Muscle of leg (tissue), 11 donors: ENCODE measurements around the gene SRBD1. TPM values are rescaled to one million over a fixed set of nuclear protein-coding genes. Genes with fewer than 3 reads are reported as not detected.
A peak's percentile ranks its signal among the peaks of the same experiment; 100 is the strongest.

Experiments used
- DNase-seq: peaks from one replicate; pipeline ENCODE4 v3.0.0; 2013
- H3K27ac ChIP-seq: one replicate; pipeline ENCODE4 v1.5.1; 2013; ENCODE audit warnings: mild to moderate bottlenecking, low read length, control low read depth
- H3K27me3 ChIP-seq: one replicate; pipeline ENCODE4 v1.6.1; 2013; ENCODE audit warnings: low read length; ENCODE audit not compliant: control insufficient read depth, insufficient read depth
- H3K36me3 ChIP-seq: one replicate; pipeline ENCODE4 v1.6.1; 2013; ENCODE audit warnings: low read length; ENCODE audit not compliant: control insufficient read depth, insufficient read depth
- H3K4me1 ChIP-seq: one replicate; pipeline ENCODE4 v1.6.1; 2013; ENCODE audit warnings: low read length; ENCODE audit not compliant: control insufficient read depth, insufficient read depth
- H3K4me3 ChIP-seq: one replicate; pipeline ENCODE4 v1.5.1; 2013; ENCODE audit warnings: low read length, control low read depth
- H3K9me3 ChIP-seq: replicated peaks from 2 replicates; pipeline ENCODE4 v1.6.1; 2013; ENCODE audit warnings: low read depth, low read length; ENCODE audit not compliant: control insufficient read depth
- WGBS: methylation state at CpG from one replicate; pipeline ENCODE4 v1.1.5; 2013; ENCODE audit warnings: missing lambda C conversion rate; ENCODE audit not compliant: insufficient coverage; 5-methylcytosine and 5-hydroxymethylcytosine counted together
- polyA plus RNA-seq, 8 donors: library from polyadenylated mRNA; unstranded; fragments of 120-200 nt; gene quantifications; one replicate each; pipeline versions ENCODE4 v1.2.1 to v1.2.3, GENCODE V29; 2013; ENCODE audit warnings: inconsistent platforms in 1 of 8, low replicate concordance in 1 of 8; ENCODE audit not compliant: insufficient read length in 8 of 8, insufficient read depth in 1 of 8
- total RNA-seq: library from RNA; stranded (reverse); fragments of 120-200 nt; gene quantifications from one replicate; pipeline ENCODE4 v1.2.4, GENCODE V29; 2013

SRBD1 gene
- total and polyA plus RNA-seq, 9 donors, result 8.5 to 18.8 (median 11.3) TPM

DNA sequence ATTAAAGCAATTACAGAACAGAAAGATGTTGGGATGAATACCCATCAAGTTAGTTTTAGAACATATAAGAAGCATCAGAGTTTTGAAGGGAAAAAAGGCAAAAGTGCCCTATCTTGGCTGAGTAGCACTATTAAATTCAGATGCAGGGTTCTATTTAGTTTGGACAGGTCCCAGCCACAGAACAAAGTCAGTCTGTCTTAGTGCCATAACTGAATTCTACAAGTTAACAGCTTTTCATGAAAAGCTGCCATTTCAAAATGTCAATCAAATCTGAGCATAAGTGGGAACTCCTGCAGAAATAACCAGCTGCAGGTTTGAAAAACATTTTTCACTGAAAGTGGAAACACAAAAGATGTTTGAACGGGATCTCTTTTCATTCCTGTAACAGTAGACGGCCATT, 160.4 kb downstream of the SRBD1 start:
- H3K27ac ChIP-seq, result no peak overlapping the region

GRCh38 chr2:45448217-45448616, 162.8 kb downstream of the SRBD1 start:
- H3K36me3 ChIP-seq, result no peaks in the 10 kb centered on the region
- no peaks in the 10 kb centered on the region for H3K9me3 ChIP-seq
- no peak overlapping the region for H3K27ac ChIP-seq
- H3K4me3 ChIP-seq, result no peak overlapping the region
- H3K4me1 ChIP-seq, result no peaks in the 10 kb centered on the region
- no peak for DNase-seq
- WGBS, result no CpG with 5 or more reads among the region's 3 CpGs
- no peaks in the 10 kb centered on the region for H3K27me3 ChIP-seq

More for the DNA sequence above, 160.4 kb downstream of the SRBD1 start:
- H3K4me1 ChIP-seq, result no peaks in the 10 kb centered on the region
- H3K9me3 ChIP-seq, result no peaks in the 10 kb centered on the region
- no peak overlapping the region for H3K4me3 ChIP-seq
- no CpG with 5 or more reads among the region's 2 CpGs for WGBS
- DNase-seq, result no peak
- H3K36me3 ChIP-seq, result no peaks in the 10 kb centered on the region
- no peaks in the 10 kb centered on the region for H3K27me3 ChIP-seq

DNA sequence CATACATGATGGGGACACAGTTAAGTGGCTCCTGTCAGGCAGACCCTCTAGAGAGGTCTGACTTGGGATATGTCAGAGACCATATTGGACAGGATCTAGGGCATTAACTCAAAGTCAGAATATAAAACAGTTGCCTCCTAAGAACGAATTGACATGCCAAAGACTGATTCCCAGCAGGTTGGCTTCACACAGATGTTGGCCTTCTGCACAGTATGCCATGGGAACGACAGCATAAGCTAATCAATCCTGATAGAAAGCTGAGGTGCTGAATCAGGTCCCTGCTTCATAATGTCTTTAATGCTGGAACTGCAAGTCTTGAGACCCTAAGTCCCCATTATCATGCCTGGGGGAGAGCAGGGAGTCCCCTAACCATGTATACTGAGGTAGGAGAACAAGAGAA, 165.1 kb downstream of the SRBD1 start:
- Histone ChIP-seq H3K4me1 (no peaks in the 10 kb centered on the region), H3K36me3 (no peaks in the 10 kb centered on the region), H3K27me3 (no peaks in the 10 kb centered on the region), H3K27ac (no peak overlapping the region), H3K4me3 (no peak overlapping the region), H3K9me3 (no peaks in the 10 kb centered on the region)
- no peak for DNase-seq
- WGBS, result 28% methylated on average over 2 of the region's 2 CpGs

- Histone ChIP-seq H3K4me3 (no peak overlapping the region), H3K27me3 (no peaks in the 10 kb centered on the region), H3K4me1 (no peaks in the 10 kb centered on the region), H3K9me3 (no peaks in the 10 kb centered on the region), H3K36me3 (no peaks in the 10 kb centered on the region), H3K27ac (no peak overlapping the region)
- DNase-seq, result peak; percentile 56
- WGBS, result no CpG with 5 or more reads among the region's 1 CpG
Observed at GRCh38 chr2:45445037-45445436, 166.0 kb downstream of the SRBD1 start.

DNA sequence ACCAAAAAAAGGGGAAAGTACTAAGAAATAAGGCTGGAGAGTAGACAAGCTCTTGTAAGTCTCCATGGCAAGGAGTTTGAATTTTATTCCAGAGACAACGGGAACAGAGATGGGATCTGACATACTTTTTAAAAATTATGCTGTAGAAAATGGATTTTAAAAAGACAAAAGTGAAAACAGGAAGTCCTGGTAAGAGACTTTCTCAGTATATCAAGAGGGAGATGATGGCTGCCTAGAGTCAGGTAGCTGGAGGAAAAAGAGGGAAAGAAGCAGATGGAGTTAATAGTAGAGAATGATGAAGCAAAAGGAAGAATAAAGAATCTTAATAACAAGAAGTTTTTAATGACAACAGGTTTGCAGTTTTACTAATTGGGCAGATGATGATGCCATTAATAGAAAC, 168.1 kb downstream of the SRBD1 start:
- Histone ChIP-seq H3K27me3 (no peaks in the 10 kb centered on the region), H3K9me3 (no peaks in the 10 kb centered on the region), H3K27ac (no peak overlapping the region), H3K36me3 (no peaks in the 10 kb centered on the region), H3K4me3 (no peak overlapping the region), H3K4me1 (no peaks in the 10 kb centered on the region)
- 67% methylated on average over 1 of the region's 1 CpG for WGBS
- DNase-seq, result no peak

DNA sequence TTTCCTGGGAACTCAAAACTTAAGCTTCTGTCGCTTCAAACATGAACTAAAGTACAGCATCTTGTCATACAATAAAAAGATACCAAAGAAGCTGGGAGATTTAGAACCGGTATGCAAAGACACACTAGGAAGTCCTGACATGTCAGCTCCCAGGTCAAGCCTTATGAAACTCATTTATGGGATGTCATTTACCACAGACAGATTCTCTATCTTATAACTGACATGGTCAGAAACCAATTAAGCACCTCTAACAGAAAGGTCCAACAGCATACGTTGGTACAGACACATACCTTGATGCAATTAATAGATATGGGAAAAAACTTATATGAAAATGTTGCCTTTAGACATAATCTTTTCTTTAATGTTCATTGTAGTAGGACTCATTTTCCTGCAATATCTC, 169.0 kb downstream of the SRBD1 start:
- H3K27ac ChIP-seq, result no peak overlapping the region
- H3K9me3 ChIP-seq, result no peaks in the 10 kb centered on the region
- no peak overlapping the region for H3K4me3 ChIP-seq
- no peak for DNase-seq
- H3K27me3 ChIP-seq, result no peaks in the 10 kb centered on the region
- H3K4me1 ChIP-seq, result no peaks in the 10 kb centered on the region
- WGBS, result 100% methylated on average over 1 of the region's 3 CpGs
- H3K36me3 ChIP-seq, result no peaks in the 10 kb centered on the region

DNA sequence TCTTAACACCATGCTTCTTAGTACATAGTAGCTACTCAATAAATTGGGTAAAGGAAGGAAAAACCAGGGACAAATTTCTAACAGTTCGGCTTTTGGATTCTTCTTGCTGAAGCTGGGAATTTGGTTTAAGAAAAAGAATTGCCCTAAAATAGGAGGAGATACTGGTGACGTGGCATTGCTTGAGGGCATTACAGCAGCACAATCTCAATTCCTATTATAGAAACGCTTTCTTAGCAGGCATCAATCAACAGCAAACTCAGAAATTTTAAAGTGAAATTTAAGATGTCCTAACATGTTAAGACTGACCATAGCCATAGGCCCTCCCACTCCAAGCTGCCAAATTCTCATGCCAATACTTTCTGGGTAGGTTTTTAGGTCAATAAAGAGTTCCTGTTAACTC, 169.5 kb downstream of the SRBD1 start:
- Histone ChIP-seq H3K27me3 (no peaks in the 10 kb centered on the region), H3K4me1 (no peaks in the 10 kb centered on the region), H3K4me3 (no peak overlapping the region), H3K36me3 (no peaks in the 10 kb centered on the region), H3K27ac (no peak overlapping the region), H3K9me3 (no peaks in the 10 kb centered on the region)
- WGBS, result no CpG with 5 or more reads among the region's 3 CpGs
- DNase-seq, result no peak

DNA sequence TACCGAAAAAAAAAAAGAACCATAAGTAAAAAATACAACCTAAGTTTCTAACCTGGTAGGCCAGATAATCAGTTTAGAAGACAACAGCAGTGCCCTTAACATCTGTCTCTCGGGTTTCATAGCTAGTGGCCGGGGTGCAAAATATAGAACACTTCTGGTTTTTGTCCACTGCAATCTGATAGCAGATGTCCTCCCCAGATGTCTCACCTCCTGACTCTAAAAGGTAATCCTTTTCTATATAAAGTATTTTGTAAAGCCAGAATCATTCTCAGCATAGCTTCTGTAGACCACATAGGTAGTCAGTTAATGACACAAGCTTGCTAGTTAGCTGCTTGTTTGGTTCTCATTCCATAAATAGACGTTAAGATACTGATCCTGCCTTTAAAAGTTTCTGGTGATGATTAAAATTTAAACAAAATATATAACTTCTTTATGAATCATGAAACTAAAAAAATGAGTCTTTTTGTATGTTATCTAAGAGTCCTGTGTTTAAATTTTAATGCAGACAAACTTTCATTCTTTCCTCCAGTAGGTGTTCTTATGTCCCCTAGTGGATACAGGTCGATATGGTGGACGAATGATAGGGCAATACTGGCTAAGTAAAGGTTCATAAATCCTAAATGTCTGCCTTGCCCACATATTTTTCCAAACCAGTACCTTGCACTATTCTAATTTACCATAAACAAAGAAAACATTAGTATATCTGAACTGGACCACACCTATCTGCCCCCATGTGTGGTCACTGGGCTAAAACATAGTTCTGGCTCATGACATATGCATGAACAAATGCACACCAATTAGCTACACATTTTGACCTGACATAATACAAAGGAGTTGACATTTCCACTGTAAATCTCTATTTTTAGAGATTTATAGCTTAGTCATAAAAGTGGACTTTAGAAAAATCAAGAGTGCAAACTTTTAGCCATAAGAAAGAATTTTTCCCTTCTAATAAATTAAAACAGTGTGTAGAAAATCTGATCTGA, 171.0 kb downstream of the SRBD1 start:
- no peaks in the 10 kb centered on the region for H3K36me3 ChIP-seq
- no peaks in the 10 kb centered on the region for H3K4me1 ChIP-seq
- no peak for DNase-seq
- no peak overlapping the region for H3K27ac ChIP-seq
- 86% methylated on average over 1 of the region's 6 CpGs for WGBS
- no peak overlapping the region for H3K4me3 ChIP-seq
- no peaks in the 10 kb centered on the region for H3K9me3 ChIP-seq
- no peaks in the 10 kb centered on the region for H3K27me3 ChIP-seq

GRCh38 chr2:45438872-45439665, 172.0 kb downstream of the SRBD1 start:
- Histone ChIP-seq H3K9me3 (no peaks in the 10 kb centered on the region), H3K36me3 (no peaks in the 10 kb centered on the region), H3K4me3 (no peak overlapping the region), H3K27ac (no peak overlapping the region), H3K4me1 (no peaks in the 10 kb centered on the region), H3K27me3 (no peaks in the 10 kb centered on the region)
- no CpG with 5 or more reads among the region's 3 CpGs for WGBS
- no peak for DNase-seq

DNA sequence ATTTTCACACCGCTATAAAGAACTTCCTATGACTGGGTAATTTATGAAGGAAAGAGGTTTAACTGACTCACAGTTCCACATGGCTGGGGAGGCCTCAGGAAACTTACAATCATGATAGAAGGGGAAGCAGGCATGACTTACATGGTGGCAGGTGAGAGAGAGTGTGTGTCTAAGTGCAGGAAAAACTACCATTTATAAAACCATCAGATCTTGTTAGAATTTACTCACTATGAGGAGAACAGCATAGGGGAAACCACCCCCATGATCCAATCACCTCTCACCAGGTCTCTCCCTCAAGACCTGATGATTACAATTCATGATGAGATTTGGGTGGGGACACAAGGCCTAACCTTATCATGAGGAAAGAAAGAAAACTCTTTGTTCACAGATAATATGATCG, 174.6 kb downstream of the SRBD1 start:
- DNase-seq, result no peak
- H3K4me3 ChIP-seq, result no peak overlapping the region
- no peaks in the 10 kb centered on the region for H3K4me1 ChIP-seq
- WGBS, result no CpG with 5 or more reads among the region's 2 CpGs
- no peak overlapping the region for H3K27ac ChIP-seq
- no peaks in the 10 kb centered on the region for H3K36me3 ChIP-seq
- no peaks in the 10 kb centered on the region for H3K9me3 ChIP-seq
- no peaks in the 10 kb centered on the region for H3K27me3 ChIP-seq
